Left ventricle myocardium inferior (tissue), 1 donor: Measurements from ENCODE around the gene CREG2. TPM values are rescaled to one million over a fixed set of nuclear protein-coding genes. Genes with fewer than 3 reads are reported as not detected.

ENCODE experiments used
- DNase-seq: peaks from one replicate; pipeline ENCODE4 v3.0.0-alpha.2; 2020
- H3K27ac ChIP-seq: fragments of 200-600 bp; replicated peaks from 2 replicates; pipeline ENCODE4 v1.8.0; 2021
- H3K27me3 ChIP-seq: fragments of 200-600 bp; 2 replicates; pipeline ENCODE4 v1.8.0; 2021; ENCODE audit warnings: low read depth
- H3K36me3 ChIP-seq: fragments of 200-600 bp; 2 replicates; pipeline ENCODE4 v1.8.0; 2021
- H3K4me1 ChIP-seq: fragments of 200-600 bp; 2 replicates; pipeline ENCODE4 v1.8.0; 2021
- H3K4me3 ChIP-seq: fragments of 200-600 bp; 2 replicates; pipeline ENCODE4 v1.8.0; 2021; ENCODE audit warnings: mild to moderate bottlenecking, moderate library complexity
- H3K9me3 ChIP-seq: fragments of 200-600 bp; replicated peaks from 2 replicates; pipeline ENCODE4 v1.8.0; 2021
- CTCF ChIP-seq: fragments of 200-600 bp; IDR thresholded peaks from 2 replicates; pipeline ENCODE4 v1.8.0; 2021; ENCODE audit warnings: antibody characterized with exemption, mild to moderate bottlenecking, borderline replicate concordance
- intact Hi-C: fragments of 100-400 bp; cut with micrococcal nuclease; formaldehyde crosslinking; loops from one replicate; pipeline ENCODE4 v1.11.0; 2022
- total RNA-seq: library from RNA; stranded (reverse); fragmentation: NEBNext Ultra II Directional; extraction: Animal tissue kit (Norgen Biotek cat#: 25700); gene quantifications from one replicate; pipeline ENCODE4 v1.2.1, GENCODE V29; 2021
- donor health status: DM: no; HTN: yes; CAD: no; lungs with severe emphysema.

Gene CREG2
- total RNA-seq, 1 donor from 2014 or later = not detected

GRCh38 chr2:101308432-101309210 is 78.7 kb downstream of the CREG2 start, which contains the start of gene RNF149:
TSS of gene RNF149 (minus strand) at chr2:101308701. CDS start at chr2:101308588, 113 bp downstream.
- Histone ChIP-seq H3K4me1 (peaks cover 54% of the 10 kb centered on the region), H3K27ac (peak within 1 kb of the TSS; percentile 92), H3K36me3 (no peaks in the 10 kb centered on the region), H3K4me3 (peak within 1 kb of the TSS; percentile 96), H3K27me3 (no peaks in the 10 kb centered on the region), H3K9me3 (no peaks in the 10 kb centered on the region)
- peak; percentile 95 for DNase-seq
- TF ChIP-seq CTCF = peak; percentile 29
- intact Hi-C loops = no loop called here

- no peak for DNase-seq
- intact Hi-C loops = no loop called here
- peak overlapping the region; percentile 92 for H3K27ac ChIP-seq
- H3K9me3 ChIP-seq = no peaks in the 10 kb centered on the region
- no peak for TF ChIP-seq CTCF
- H3K4me1 ChIP-seq = peaks cover 60% of the 10 kb centered on the region
- peak overlapping the region; percentile 96 for H3K4me3 ChIP-seq
- H3K27me3 ChIP-seq = no peaks in the 10 kb centered on the region
- no peaks in the 10 kb centered on the region for H3K36me3 ChIP-seq
Observed at GRCh38 chr2:101307950-101308431, 79.3 kb downstream of the CREG2 start.

DNA sequence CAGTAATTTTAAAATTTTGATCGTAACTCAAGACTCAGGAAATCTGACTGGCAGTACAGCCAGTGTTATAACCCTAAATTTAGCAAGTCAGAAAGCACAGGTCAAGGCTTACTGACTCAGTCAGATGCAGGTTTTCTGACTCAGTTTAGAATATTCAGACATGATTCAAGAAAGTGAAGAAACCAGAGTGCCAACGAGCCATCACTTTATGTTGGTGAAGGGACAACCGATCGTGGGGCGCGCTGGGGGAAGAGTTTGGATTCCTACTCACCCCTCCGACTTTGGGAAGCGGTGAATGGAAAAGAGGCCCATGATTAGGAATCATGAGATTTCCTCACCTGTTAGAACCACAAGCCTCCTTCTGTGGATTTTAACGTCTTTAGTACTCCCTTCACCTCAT is 79.8 kb downstream of the CREG2 start:
- Histone ChIP-seq H3K9me3 (no peaks in the 10 kb centered on the region), H3K4me1 (peaks cover 65% of the 10 kb centered on the region), H3K36me3 (no peaks in the 10 kb centered on the region), H3K4me3 (peak overlapping the region; percentile 96), H3K27ac (peak overlapping the region; percentile 92), H3K27me3 (no peaks in the 10 kb centered on the region)
- intact Hi-C loops = no loop called here
- DNase-seq = no peak
- no peak for TF ChIP-seq CTCF

GRCh38 chr2:101306410-101306809 is 80.9 kb downstream of the CREG2 start:
- H3K4me1 ChIP-seq = peaks cover 76% of the 10 kb centered on the region
- no peaks in the 10 kb centered on the region for H3K27me3 ChIP-seq
- DNase-seq = no peak
- H3K36me3 ChIP-seq = no peaks in the 10 kb centered on the region
- peak overlapping the region; percentile 96 for H3K4me3 ChIP-seq
- intact Hi-C loops = no loop called here
- H3K27ac ChIP-seq = peak overlapping the region; percentile 92
- H3K9me3 ChIP-seq = no peaks in the 10 kb centered on the region
- no peak for TF ChIP-seq CTCF

- peak overlapping the region; percentile 96 for H3K4me3 ChIP-seq
- intact Hi-C loops = no loop called here
- H3K4me1 ChIP-seq = peaks cover 84% of the 10 kb centered on the region
- no peak overlapping the region for H3K27ac ChIP-seq
- TF ChIP-seq CTCF = no peak
- H3K9me3 ChIP-seq = no peaks in the 10 kb centered on the region
- no peak for DNase-seq
- no peaks in the 10 kb centered on the region for H3K27me3 ChIP-seq
- H3K36me3 ChIP-seq = no peaks in the 10 kb centered on the region
Observed at GRCh38 chr2:101305492-101306078, 81.7 kb downstream of the CREG2 start.
